ENCODE results near the gene MYO6.

The MYO6 gene

GRCh38 chr6:75968143-75968542 lies 219.1 kb downstream of the MYO6 start:
- no peak overlapping the region for H3K4me3 ChIP-seq (ENCODE audit: low read depth, low read length)
- in situ Hi-C loops (cut with HindIII; ENCODE audit: low sequenced_read_pairs): no loop called here
- no peak for DNase-seq (ENCODE audit: low read depth, low spot score)
- TF ChIP-seq CTCF (IDR thresholded peaks at IDR 0.05; ENCODE audit: low read depth, low read length): no peak
